IPS-15b (cell line): ENCODE data around the gene OR10A2.
"Not testable (repeated sequence)": the region's sequence is repeated elsewhere in the genome, so short reads cannot be mapped to it uniquely, and the experiment has no call there.

Experiments
- H3K27me3 ChIP-seq: one replicate; pipeline ENCODE4 v1.6.1; 2013; ENCODE audit warnings: low read length; ENCODE audit not compliant: control insufficient read depth, insufficient read depth
- H3K36me3 ChIP-seq: one replicate; pipeline ENCODE4 v1.6.1; 2013; ENCODE audit warnings: low read length; ENCODE audit not compliant: control insufficient read depth, insufficient read depth
- H3K4me1 ChIP-seq: one replicate; pipeline ENCODE4 v1.6.1; 2013; ENCODE audit warnings: mild to moderate bottlenecking, low read length; ENCODE audit not compliant: control insufficient read depth, insufficient read depth
- H3K4me3 ChIP-seq: one replicate; pipeline ENCODE4 v1.5.1; 2013; ENCODE audit warnings: low read depth, low read length
- H3K9ac ChIP-seq: one replicate; pipeline ENCODE4 v1.6.1; 2013; ENCODE audit warnings: low read depth, mild to moderate bottlenecking, low read length
- H3K9me3 ChIP-seq: one replicate; pipeline ENCODE4 v1.6.1; 2013; ENCODE audit warnings: mild to moderate bottlenecking, low read length; ENCODE audit not compliant: control insufficient read depth, insufficient read depth

OR10A2 gene

DNA sequence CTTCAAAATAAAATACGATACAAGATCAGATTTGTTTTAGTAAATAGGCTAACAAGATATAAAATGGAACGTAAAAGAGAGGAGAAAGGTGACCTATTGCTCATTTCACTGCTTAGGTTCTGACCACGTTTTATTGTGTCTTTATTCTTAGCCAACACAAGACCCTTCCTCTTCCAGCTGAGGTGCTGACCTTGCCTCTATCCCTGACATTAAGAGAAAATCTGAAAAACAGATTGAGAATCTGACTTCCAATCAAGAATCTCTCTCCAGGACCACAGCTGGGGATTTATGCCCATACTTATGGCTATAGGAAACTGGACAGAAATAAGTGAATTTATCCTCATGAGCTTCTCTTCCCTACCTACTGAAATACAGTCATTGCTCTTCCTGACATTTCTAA, 17.5 kb upstream of the OR10A2 start, which contains the start of gene OR10A5:
Gene OR10A5 (plus strand): TSS at position 301 of the 400 bp plus-strand sequence. CDS start 0 bp downstream, at position 301.
- H3K4me3 ChIP-seq, result no peak within 1 kb of the TSS
- H3K4me1 ChIP-seq, result peaks cover 8% of the 10 kb centered on the region
- no peak within 1 kb of the TSS for H3K9ac ChIP-seq
- H3K36me3 ChIP-seq, result no peaks in the 10 kb centered on the region
- H3K27me3 ChIP-seq, result no peaks in the 10 kb centered on the region
- H3K9me3 ChIP-seq, result no peaks in the 10 kb centered on the region

DNA sequence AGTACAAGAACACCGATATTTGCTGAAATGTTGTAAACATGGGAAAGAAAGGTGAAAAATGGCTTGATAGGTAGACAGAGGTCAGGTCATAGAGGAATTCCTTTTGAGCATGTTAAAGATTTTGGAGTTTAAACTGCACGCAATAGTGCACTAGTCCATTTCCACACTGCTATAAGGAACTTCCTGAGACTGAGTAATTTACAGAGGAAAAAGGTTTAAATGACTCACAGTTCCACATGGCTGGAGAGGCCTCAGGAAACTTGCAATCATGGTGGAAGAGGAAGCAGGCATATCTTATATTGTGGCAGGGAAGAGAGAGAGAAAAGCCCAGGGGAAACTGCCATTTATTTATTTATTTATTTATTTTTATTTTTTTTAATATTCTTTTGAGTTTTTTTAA, 12.3 kb upstream of the OR10A2 start:
- H3K27me3 ChIP-seq, result no peaks in the 10 kb centered on the region
- H3K4me1 ChIP-seq, result peaks cover 4% of the 10 kb centered on the region
- H3K9me3 ChIP-seq, result no peaks in the 10 kb centered on the region
- no peak overlapping the region for H3K4me3 ChIP-seq
- H3K9ac ChIP-seq, result no peak overlapping the region
- H3K36me3 ChIP-seq, result no peaks in the 10 kb centered on the region

DNA sequence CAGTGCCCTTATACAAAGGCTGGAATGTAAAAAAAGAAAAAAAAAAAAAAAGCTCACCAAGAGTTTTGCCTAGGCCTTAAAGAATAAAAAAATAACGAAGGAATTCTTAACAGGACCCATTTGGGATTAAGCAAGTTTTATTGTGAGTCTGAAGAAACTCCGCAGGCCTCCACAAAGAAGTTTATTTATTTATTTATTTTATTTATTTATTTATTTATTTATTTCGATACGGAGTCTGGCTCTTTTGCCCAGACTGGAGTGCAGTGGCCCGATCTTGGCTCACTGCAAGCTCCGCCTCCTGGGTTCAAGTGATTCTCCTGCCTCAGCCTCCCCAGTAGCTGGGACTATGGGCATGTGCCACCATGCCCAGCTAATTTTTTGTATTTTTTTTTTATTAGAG, 8.1 kb upstream of the OR10A2 start:
- not testable (repeated sequence) for H3K9ac ChIP-seq, H3K36me3 ChIP-seq, H3K9me3 ChIP-seq, H3K4me3 ChIP-seq, H3K4me1 ChIP-seq, H3K27me3 ChIP-seq

DNA sequence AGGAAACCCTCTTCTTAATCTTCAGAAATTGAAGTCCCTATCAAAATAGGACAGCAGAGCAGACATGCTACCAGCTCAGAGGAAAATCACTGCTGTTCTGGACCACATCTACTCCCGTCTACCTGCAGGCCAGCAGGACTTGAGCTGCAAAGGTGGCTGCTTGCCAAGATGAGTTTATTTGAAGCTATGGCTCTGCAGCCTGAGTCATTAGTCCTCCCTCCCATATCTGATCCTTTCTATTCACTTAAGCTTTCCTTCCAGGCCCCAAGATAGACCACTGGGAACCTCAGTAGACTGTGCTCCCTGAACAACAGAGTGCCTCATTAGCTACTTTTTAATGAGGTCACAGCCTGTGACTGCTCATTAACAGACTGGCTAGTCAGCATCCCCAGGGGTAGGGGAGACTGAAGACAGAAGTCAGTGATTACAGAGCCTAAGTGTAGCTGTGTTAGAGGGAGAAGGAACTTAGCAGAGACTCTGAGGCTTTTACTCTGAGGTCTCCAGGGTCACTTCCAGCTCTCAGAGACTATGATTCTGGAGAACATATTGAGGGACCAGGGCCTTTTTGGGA, 6.8 kb upstream of the OR10A2 start:
- Histone ChIP-seq H3K27me3 (no peaks in the 10 kb centered on the region), H3K4me3 (no peak overlapping the region), H3K9me3 (no peaks in the 10 kb centered on the region), H3K36me3 (no peaks in the 10 kb centered on the region), H3K9ac (no peak overlapping the region), H3K4me1 (no peaks in the 10 kb centered on the region)

DNA sequence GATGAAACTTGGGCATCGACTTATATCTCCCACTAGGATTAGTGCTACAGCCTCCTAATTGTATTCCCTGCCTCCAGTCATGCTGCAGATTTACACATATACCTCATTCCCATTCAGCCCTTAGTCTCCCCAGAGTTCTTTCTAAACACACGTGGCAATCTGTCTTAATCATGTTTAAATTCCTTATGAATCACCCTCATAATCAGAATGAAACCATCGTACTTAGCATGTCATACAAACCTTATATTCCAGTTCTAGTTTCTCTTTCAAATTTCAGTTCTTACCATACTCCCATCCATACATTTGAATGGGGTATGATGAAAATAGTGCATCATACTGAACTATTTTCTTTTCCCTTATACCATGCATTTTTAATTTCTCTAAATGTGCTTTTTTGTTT, 6.0 kb upstream of the OR10A2 start:
- Histone ChIP-seq H3K36me3 (no peaks in the 10 kb centered on the region), H3K9me3 (no peaks in the 10 kb centered on the region), H3K27me3 (no peaks in the 10 kb centered on the region), H3K9ac (no peak overlapping the region), H3K4me1 (no peaks in the 10 kb centered on the region), H3K4me3 (no peak overlapping the region)

DNA sequence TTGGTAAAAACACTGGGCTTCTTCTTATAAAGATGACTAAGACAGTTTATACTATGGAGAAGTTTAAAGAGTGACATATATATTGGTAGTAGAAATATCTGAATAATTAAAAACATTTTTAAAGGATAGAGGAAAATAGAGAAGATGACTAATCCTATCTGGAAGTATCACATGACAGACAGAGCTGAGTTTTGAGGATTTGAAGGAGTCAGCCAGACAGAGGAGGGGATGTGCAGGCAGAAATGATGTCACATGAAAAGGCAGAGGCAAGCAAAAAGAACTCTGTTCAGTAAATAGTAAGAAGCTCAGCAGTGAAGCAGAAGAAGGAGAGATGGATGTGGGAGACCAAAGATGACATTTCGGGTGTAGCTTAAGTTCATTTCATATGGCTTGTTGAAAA, 1.6 kb downstream of the OR10A2 start:
- H3K4me1 ChIP-seq, result no peaks in the 10 kb centered on the region
- no peak overlapping the region for H3K4me3 ChIP-seq
- no peaks in the 10 kb centered on the region for H3K27me3 ChIP-seq
- H3K9me3 ChIP-seq, result no peaks in the 10 kb centered on the region
- no peak overlapping the region for H3K9ac ChIP-seq
- H3K36me3 ChIP-seq, result no peaks in the 10 kb centered on the region

DNA sequence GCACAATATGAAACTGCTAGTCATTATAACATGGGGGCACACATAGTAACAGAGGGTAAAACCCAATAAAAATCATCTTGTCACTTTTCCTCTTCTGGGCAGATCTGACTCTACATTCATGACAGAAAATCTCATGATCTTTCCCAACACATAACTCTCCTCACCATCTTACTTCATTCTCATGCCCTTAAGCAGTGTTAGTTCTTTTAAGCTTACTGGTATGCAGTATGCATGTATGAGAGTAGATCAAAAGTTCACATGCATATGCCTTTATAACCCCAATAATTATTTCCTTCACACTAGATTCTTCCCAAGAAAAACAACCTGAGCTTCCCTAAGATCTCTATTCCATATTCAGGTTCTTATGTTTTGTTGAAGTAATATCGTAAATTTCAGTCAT, 8.4 kb downstream of the OR10A2 start:
- no peaks in the 10 kb centered on the region for H3K27me3 ChIP-seq
- H3K4me3 ChIP-seq, result no peak overlapping the region
- H3K9me3 ChIP-seq, result no peaks in the 10 kb centered on the region
- H3K9ac ChIP-seq, result no peak overlapping the region
- H3K36me3 ChIP-seq, result no peaks in the 10 kb centered on the region
- no peaks in the 10 kb centered on the region for H3K4me1 ChIP-seq

DNA sequence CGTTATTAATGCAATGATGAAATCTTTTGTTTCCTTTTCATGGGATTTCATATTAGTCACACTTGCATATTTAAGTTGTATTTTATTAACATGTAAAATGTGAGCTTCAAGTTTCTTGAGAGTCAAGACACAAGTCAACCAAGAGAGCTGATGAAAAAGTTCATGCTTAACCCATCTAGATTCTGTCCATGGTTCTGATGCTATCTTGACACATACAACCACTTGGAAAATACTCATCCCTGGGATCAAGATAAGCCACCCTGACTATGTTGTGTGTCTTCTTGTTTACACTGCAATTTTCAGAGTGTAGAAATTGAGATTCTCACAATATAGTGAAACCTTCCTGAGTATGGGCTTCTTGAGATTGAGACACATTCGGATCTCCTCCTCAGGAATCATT, 12.9 kb downstream of the OR10A2 start:
- H3K36me3 ChIP-seq, result no peaks in the 10 kb centered on the region
- no peaks in the 10 kb centered on the region for H3K9me3 ChIP-seq
- no peaks in the 10 kb centered on the region for H3K4me1 ChIP-seq
- H3K4me3 ChIP-seq, result no peak overlapping the region
- H3K9ac ChIP-seq, result no peak overlapping the region
- no peaks in the 10 kb centered on the region for H3K27me3 ChIP-seq

DNA sequence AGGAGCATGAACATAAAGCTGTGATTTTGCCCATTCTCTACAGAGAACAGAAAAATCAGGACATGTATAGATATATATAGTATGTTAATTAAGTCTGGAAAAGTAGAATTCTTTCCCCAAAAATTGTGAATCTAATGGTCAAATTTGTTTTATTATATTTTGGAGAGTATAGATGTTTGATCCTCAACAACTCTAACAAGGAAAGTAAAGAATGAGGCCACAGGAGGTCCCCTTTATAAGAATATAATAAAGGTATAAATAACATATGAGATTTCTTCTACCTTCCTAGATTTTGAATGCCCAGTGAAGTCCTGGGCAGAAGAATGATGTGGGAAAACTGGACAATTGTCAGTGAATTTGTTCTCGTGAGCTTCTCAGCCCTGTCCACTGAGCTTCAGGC, 13.5 kb downstream of the OR10A2 start, which contains the start of gene OR10A4:
Gene OR10A4 (plus strand): TSS at position 301 of the 400 bp plus-strand sequence. CDS start 23 bp downstream, at position 324.
- Histone ChIP-seq H3K4me3 (no peak within 1 kb of the TSS), H3K9me3 (no peaks in the 10 kb centered on the region), H3K4me1 (no peaks in the 10 kb centered on the region), H3K36me3 (no peaks in the 10 kb centered on the region), H3K9ac (no peak within 1 kb of the TSS), H3K27me3 (no peaks in the 10 kb centered on the region)

DNA sequence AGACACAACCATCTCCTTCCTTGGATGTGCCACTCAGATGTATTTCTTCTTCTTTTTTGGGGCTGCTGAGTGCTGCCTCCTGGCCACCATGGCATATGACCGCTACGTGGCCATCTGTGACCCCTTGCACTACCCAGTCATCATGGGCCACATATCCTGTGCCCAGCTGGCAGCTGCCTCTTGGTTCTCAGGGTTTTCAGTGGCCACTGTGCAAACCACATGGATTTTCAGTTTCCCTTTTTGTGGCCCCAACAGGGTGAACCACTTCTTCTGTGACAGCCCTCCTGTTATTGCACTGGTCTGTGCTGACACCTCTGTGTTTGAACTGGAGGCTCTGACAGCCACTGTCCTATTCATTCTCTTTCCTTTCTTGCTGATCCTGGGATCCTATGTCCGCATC, 14.1 kb downstream of the OR10A2 start:
- Histone ChIP-seq H3K27me3 (no peaks in the 10 kb centered on the region), H3K9me3 (no peaks in the 10 kb centered on the region), H3K4me1 (no peaks in the 10 kb centered on the region), H3K36me3 (no peaks in the 10 kb centered on the region), H3K4me3 (no peak overlapping the region), H3K9ac (no peak overlapping the region)

DNA sequence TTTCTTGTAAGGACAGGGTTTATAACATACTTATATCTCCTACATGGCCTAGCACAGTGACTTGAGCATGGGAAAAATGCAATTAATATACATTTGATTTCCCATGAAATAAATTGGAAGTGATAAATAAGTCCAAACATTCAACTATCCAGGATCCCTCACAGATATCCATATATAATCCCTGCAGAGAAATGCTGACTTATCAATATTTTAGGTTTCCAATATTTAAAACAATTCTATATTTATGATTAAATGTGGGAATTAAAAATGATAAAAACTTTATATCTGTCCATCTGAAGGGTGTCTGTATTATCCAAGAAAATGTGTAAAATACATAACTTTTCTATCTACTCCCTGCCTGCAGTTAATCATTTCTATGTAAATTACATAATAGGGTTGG, 19.9 kb downstream of the OR10A2 start:
- Histone ChIP-seq H3K27me3 (no peaks in the 10 kb centered on the region), H3K36me3 (no peaks in the 10 kb centered on the region), H3K4me1 (peaks cover 3% of the 10 kb centered on the region), H3K9me3 (no peaks in the 10 kb centered on the region), H3K4me3 (no peak overlapping the region), H3K9ac (no peak overlapping the region)

DNA sequence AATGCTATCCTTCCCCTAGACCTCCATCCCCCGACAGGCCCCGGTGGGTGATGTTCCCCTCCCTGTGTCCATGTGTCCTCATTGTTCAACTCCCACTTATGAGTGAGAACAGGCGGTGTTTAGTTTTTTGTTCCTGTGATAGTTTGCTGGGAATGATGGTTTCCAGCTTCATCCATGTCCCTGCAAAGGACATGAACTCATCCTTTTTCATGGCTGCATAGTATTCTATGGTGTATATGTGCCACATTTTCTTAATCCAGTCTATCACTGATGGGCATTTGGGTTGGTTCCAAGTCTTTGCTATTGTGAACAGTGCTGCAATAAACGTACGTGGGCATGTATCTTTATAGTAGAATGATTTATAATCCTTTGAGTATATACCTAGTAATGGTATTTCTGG, 24.9 kb downstream of the OR10A2 start:
- H3K36me3 ChIP-seq, H3K9ac ChIP-seq, H3K27me3 ChIP-seq, H3K9me3 ChIP-seq, H3K4me1 ChIP-seq, H3K4me3 ChIP-seq: not testable (repeated sequence)
